ENCODE measurements around the gene CNTNAP4. TPM values are rescaled to one million over a fixed set of nuclear protein-coding genes. Genes with fewer than 3 reads are reported as not detected.

Gene CNTNAP4
- total and polyA plus RNA-seq, 2 of the 8 experiments (the other 6 are each of a cell fraction or from before 2014, with no cell fraction given): not detected

DNA sequence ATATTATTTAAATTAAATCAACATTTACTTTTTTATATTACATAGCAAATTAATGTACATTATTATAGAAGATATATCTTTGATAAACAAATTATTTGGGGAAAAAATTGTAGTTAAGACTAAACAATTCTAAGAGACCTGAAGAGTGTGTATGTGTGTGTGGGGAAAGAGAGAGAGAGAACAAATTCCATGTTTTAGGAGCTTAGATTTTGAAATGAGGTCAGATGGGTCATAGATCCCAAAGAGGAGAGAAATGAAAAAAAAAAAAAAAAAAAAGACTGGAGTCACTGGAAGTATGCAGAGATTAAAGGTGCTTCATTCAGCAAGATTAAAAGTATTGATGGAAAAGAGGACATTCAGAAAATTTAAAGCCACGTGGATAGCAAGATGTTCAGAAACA lies 206.8 kb downstream of the CNTNAP4 start:
- Histone ChIP-seq H2BK15ac (ENCODE audit: low read length) (no peak overlapping the region), H3K18ac (ENCODE audit: extremely low read depth, low read length) (no peak overlapping the region), H2BK120ac (replicated peaks; ENCODE audit: low read depth, low read length) (no peak overlapping the region), H3K4me1 (replicated peaks in 1 of 4; ENCODE audit: control insufficient read depth in 3 of 4, insufficient read depth in 4 of 4, low read length in 3 of 4) (no peaks in the 10 kb centered on the region), H4K91ac (replicated peaks; ENCODE audit: insufficient read length, low read length) (no peak overlapping the region), H3K9me3 (ENCODE audit: insufficient read depth in 2 of 2, low read depth in 1 of 2, low read length in 1 of 2) (no peaks in the 10 kb centered on the region), H2BK12ac (ENCODE audit: low read depth, low read length) (no peak overlapping the region), H2AFZ (ENCODE audit: low read length) (no peak overlapping the region), H3K27me3 (replicated peaks in 1 of 4; ENCODE audit: control insufficient read depth in 3 of 4, extremely low read depth in 1 of 4, insufficient read depth in 3 of 4, low read length in 3 of 4) (no peaks in the 10 kb centered on the region; a peak in 2 of 7 replicates), H3K9ac (replicated peaks in 1 of 4; ENCODE audit: extremely low read depth in 1 of 4, low read depth in 3 of 4, low read length in 3 of 4) (no peak overlapping the region), H3K23me2 (ENCODE audit: low read depth, low read length) (no peaks in the 10 kb centered on the region; the same call in 1 of the 2 replicates), H3K14ac (ENCODE audit: insufficient read length) (no peak overlapping the region), H3K79me2 (ENCODE audit: control insufficient read depth in 1 of 2, insufficient read depth in 2 of 2, low read length in 2 of 2) (no peaks in the 10 kb centered on the region), H3K79me1 (ENCODE audit: low read depth, low read length) (no peaks in the 10 kb centered on the region), H3K27ac (ENCODE audit: low read depth, low read length) (no peak overlapping the region), H3K23ac (ENCODE audit: insufficient read length) (no peak overlapping the region), H3K4ac (replicated peaks; ENCODE audit: insufficient read length, low read depth, low read length) (no peak overlapping the region), H3K4me2 (ENCODE audit: insufficient read depth in 1 of 2, low read depth in 2 of 2, low read length in 2 of 2) (no peak overlapping the region), H3K36me3 (ENCODE audit: control insufficient read depth in 2 of 4, insufficient read depth in 4 of 4, low read length in 3 of 4) (no peaks in the 10 kb centered on the region), H4K20me1 (replicated peaks in 1 of 2; ENCODE audit: control insufficient read depth in 1 of 2, insufficient read depth in 2 of 2, low read length in 2 of 2) (no peaks in the 10 kb centered on the region), H3K56ac (replicated peaks; ENCODE audit: insufficient read length, low read depth, low read length) (no peak overlapping the region), H4K8ac (ENCODE audit: extremely low read depth, insufficient read depth, low read length) (no peak overlapping the region), H2BK5ac (ENCODE audit: low read depth, low read length) (no peak overlapping the region), H4K5ac (ENCODE audit: insufficient read length, low read depth, low read length) (no peak overlapping the region), H3K4me3 (ENCODE audit: extremely low read depth in 1 of 4, insufficient read depth in 2 of 4, low read depth in 3 of 4, low read length in 4 of 4) (no peak overlapping the region), H2BK20ac (ENCODE audit: low read length) (no peak overlapping the region), H2AK5ac (ENCODE audit: low read depth, low read length) (no peak overlapping the region)
- DNase-seq (ENCODE audit: low read depth in 1 of 2, low spot score in 2 of 2): no peak
- FAIRE-seq: no peak
- POLR2A ChIA-PET (ENCODE audit: partially characterized antibody): no interaction called here
- WGBS, 2 experiments (ENCODE audit: extremely low coverage in 1 of 2, insufficient coverage in 1 of 2, insufficient read length in 1 of 2, insufficient replicate concordance in 2 of 2, low coverage in 1 of 2, low lambda C conversion rate in 2 of 2, missing lambda C conversion rate in 1 of 2): 79% methylated on average over 1 of the region's 1 CpG; no CpG with 5 or more reads in 1 of the 2 experiments
- CTCF ChIA-PET (ENCODE audit: partially characterized antibody): no interaction called here
- TF ChIP-seq POU5F1 (IDR thresholded peaks at IDR 0.05; ENCODE audit: low read depth, low read length) (no peak), SP2 (IDR thresholded peaks at IDR 0.05; ENCODE audit: low read length) (no peak), YY1 (IDR thresholded peaks at IDR 0.05; ENCODE audit: low read depth, low read length) (no peak), PHF8 (conservative IDR thresholded peaks at IDR 0.05; ENCODE audit: low read depth, low read length) (no peak), SIN3A (conservative IDR thresholded peaks at IDR 0.05 in 1 of 2, IDR thresholded peaks at IDR 0.05 in 1 of 2; ENCODE audit: low read depth in 1 of 2, low read length in 2 of 2) (no peak), CTBP2 (IDR thresholded peaks at IDR 0.05; ENCODE audit: borderline replicate concordance, insufficient read depth, insufficient read length, low read length) (no peak), CBX8 (IDR thresholded peaks at IDR 0.05; ENCODE audit: borderline replicate concordance, low read depth, low read length) (no peak), CREB1 (IDR thresholded peaks at IDR 0.05) (no peak), ASH2L (IDR thresholded peaks at IDR 0.05; ENCODE audit: low read length) (no peak), JUN (IDR thresholded peaks at IDR 0.05; ENCODE audit: low read depth, low read length) (no peak), EGR1 (IDR thresholded peaks at IDR 0.05; ENCODE audit: borderline replicate concordance, low read depth, low read length) (no peak), FOSL1 (IDR thresholded peaks at IDR 0.05; ENCODE audit: insufficient read depth, low read depth, low read length) (no peak), BCL11A (IDR thresholded peaks at IDR 0.05; ENCODE audit: low read depth in 2 of 2, low read length in 2 of 2) (no peak)
- TF ChIP-seq, protein P1, sequence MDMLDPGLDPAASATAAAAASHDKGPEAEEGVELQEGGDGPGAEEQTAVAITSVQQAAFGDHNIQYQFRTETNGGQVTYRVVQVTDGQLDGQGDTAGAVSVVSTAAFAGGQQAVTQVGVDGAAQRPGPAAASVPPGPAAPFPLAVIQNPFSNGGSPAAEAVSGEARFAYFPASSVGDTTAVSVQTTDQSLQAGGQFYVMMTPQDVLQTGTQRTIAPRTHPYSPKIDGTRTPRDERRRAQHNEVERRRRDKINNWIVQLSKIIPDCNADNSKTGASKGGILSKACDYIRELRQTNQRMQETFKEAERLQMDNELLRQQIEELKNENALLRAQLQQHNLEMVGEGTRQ (IDR thresholded peaks at IDR 0.05; ENCODE audit: low read length): no peak
